ENCODE results near the gene SLC38A6.

SLC38A6 gene

GRCh38 chr14:60975551-60975950 is 5.5 kb upstream of the SLC38A6 start:
- intact Hi-C loops (cut with DNase I), result no loop called here
- DNase-seq, result no peak

- intact Hi-C loops (cut with DNase I), result no loop called here
- peak in 1 of 10 donors; percentile 17 for DNase-seq
These were observed 3.2 kb upstream of the SLC38A6 start for GRCh38 chr14:60977847-60978246.

GRCh38 chr14:60981633-60982455 is 799 bp downstream of the SLC38A6 start:
- intact Hi-C loops (cut with DNase I), result loop anchor here (1.0 kb wide), 1 partner anchor 248 kb away; the partner anchor contains the start of gene MNAT1
- DNase-seq, result peak in 1 of 10 donors; percentile 44

- no peak for DNase-seq
- intact Hi-C loops (cut with DNase I), result no loop called here
These were observed 3.2 kb downstream of the SLC38A6 start for GRCh38 chr14:60984196-60984595.

- DNase-seq, result no peak
- intact Hi-C loops (cut with DNase I), result no loop called here
These were observed 5.5 kb downstream of the SLC38A6 start for GRCh38 chr14:60986500-60986899.

GRCh38 chr14:60989599-60989998 is 8.6 kb downstream of the SLC38A6 start:
- no peak for DNase-seq
- intact Hi-C loops (cut with DNase I), result no loop called here

- intact Hi-C loops (cut with DNase I), result no loop called here
- no peak for DNase-seq
These were observed 17.6 kb downstream of the SLC38A6 start for GRCh38 chr14:60998617-60999016.

- no peak for DNase-seq
- intact Hi-C loops (cut with DNase I), result no loop called here
These were observed 18.5 kb downstream of the SLC38A6 start for GRCh38 chr14:60999536-60999935.

GRCh38 chr14:61003571-61003970 is 22.5 kb downstream of the SLC38A6 start:
- intact Hi-C loops (cut with DNase I), result no loop called here
- DNase-seq, result no peak

- DNase-seq, result no peak
- intact Hi-C loops (cut with DNase I), result no loop called here
These were observed 38.5 kb downstream of the SLC38A6 start for GRCh38 chr14:61019537-61019936.

- peak; percentile 11 to 92 (median 56) for DNase-seq
- intact Hi-C loops (cut with DNase I), result loop anchor here (1.0 to 10.0 kb wide), 2 partner anchors 229 to 400 kb away; no protein-coding TSS in a partner anchor
These were observed 44.5 kb downstream of the SLC38A6 start for GRCh38 chr14:61025251-61026223.

- DNase-seq, result peak in 1 of 10 donors; percentile 44
- intact Hi-C loops (cut with DNase I), result loop anchor here (10.0 kb wide), 1 partner anchor 228 kb away; no protein-coding TSS in a partner anchor
These were observed 45.5 kb downstream of the SLC38A6 start for GRCh38 chr14:61026526-61026925.

- DNase-seq, result no peak
- intact Hi-C loops (cut with DNase I), result no loop called here
These were observed 50.0 kb downstream of the SLC38A6 start for GRCh38 chr14:61031026-61031425.

- no peak for DNase-seq
- intact Hi-C loops (cut with DNase I), result no loop called here
These were observed 52.0 kb downstream of the SLC38A6 start for GRCh38 chr14:61033054-61033453.

- intact Hi-C loops (cut with DNase I), result no loop called here
- no peak for DNase-seq
These were observed 52.8 kb downstream of the SLC38A6 start for GRCh38 chr14:61033855-61034254.

GRCh38 chr14:61034416-61035120 is 53.5 kb downstream of the SLC38A6 start:
- intact Hi-C loops (cut with DNase I), result no loop called here
- DNase-seq, result no peak

GRCh38 chr14:61037215-61037614 is 56.2 kb downstream of the SLC38A6 start:
- no peak for DNase-seq
- intact Hi-C loops (cut with DNase I), result no loop called here

GRCh38 chr14:61041704-61042103 is 60.7 kb downstream of the SLC38A6 start:
- DNase-seq, result peak in 1 of 10 donors; percentile 18
- intact Hi-C loops (cut with DNase I), result no loop called here

GRCh38 chr14:61042220-61042619 is 61.2 kb downstream of the SLC38A6 start:
- intact Hi-C loops (cut with DNase I), result no loop called here
- DNase-seq, result no peak

- DNase-seq, result no peak
- intact Hi-C loops (cut with DNase I), result no loop called here
These were observed 62.5 kb downstream of the SLC38A6 start for GRCh38 chr14:61043506-61043905.

All from posterior cingulate gyrus (tissue), 11 donors.